ENCODE data around the gene PCDHB5. TPM values are rescaled to one million over a fixed set of nuclear protein-coding genes. Genes with fewer than 3 reads are reported as not detected.

The PCDHB5 gene
- total and polyA plus RNA-seq, 2 of the 13 experiments (the other 11 are each of a cell fraction or from before 2014, with no cell fraction given): 0.07 to 0.08 TPM

GRCh38 chr5:141094481-141095262 lies 40.3 kb upstream of the PCDHB5 start, which contains the start of gene PCDHB2 (continued):
- peak; percentile 81; the same call in 1 of the 2 replicates for TF ChIP-seq ZNF264 (CRISPR knock-in tag; IDR thresholded peaks at IDR 0.05)
- TF ChIP-seq ZNF205 (CRISPR knock-in tag; IDR thresholded peaks at IDR 0.05): peak; percentile 50; the same call in 1 of the 2 replicates
- 0 out of 2 replicates have a peak, but pooled peaks have one; percentile 33 for TF ChIP-seq SMAD3 (CRISPR knock-in tag; IDR thresholded peaks at IDR 0.05)
- 0 out of 2 replicates have a peak, but pooled peaks have one; percentile 23 for TF ChIP-seq ZBTB38 (CRISPR knock-in tag; IDR thresholded peaks at IDR 0.05)
- no peak for TF ChIP-seq KLF12 (CRISPR knock-in tag; IDR thresholded peaks at IDR 0.05; ENCODE audit: borderline replicate concordance)
- 0 out of 2 replicates have a peak, but pooled peaks have one; percentile 13 for TF ChIP-seq NR2C2 (CRISPR knock-in tag; IDR thresholded peaks at IDR 0.05; ENCODE audit: borderline replicate concordance)
- no peak for TF ChIP-seq ZNF770 (CRISPR knock-in tag; IDR thresholded peaks at IDR 0.05)
- TF ChIP-seq ZNF430 (CRISPR knock-in tag; IDR thresholded peaks at IDR 0.05): no peak
- TF ChIP-seq POLR2G (IDR thresholded peaks at IDR 0.05; ENCODE audit: low read depth, low read length): peak; percentile 81
- TF ChIP-seq ZUFSP (CRISPR knock-in tag; IDR thresholded peaks at IDR 0.05; ENCODE audit: borderline replicate concordance): no peak
- TF ChIP-seq ZNF274 (CRISPR knock-in tag; IDR thresholded peaks at IDR 0.05): 0 out of 2 replicates have a peak, but pooled peaks have one; percentile 39
- 0 out of 2 replicates have a peak, but pooled peaks have one; percentile 43 for TF ChIP-seq ZGPAT (CRISPR knock-in tag; IDR thresholded peaks at IDR 0.05)
- 0 out of 2 replicates have a peak, but pooled peaks have one; percentile 5 for TF ChIP-seq ZKSCAN1 (IDR thresholded peaks at IDR 0.05; ENCODE audit: low read length)
- 0 out of 2 replicates have a peak, but pooled peaks have one; percentile 24 for TF ChIP-seq GABPB1 (CRISPR knock-in tag; IDR thresholded peaks at IDR 0.05)
- TF ChIP-seq RAD21 (CRISPR knock-in tag; IDR thresholded peaks at IDR 0.05): peak; percentile 69
- TF ChIP-seq IRX3 (CRISPR knock-in tag; IDR thresholded peaks at IDR 0.05; ENCODE audit: borderline replicate concordance, low read depth): no peak
- TF ChIP-seq HMGXB4 (CRISPR knock-in tag; IDR thresholded peaks at IDR 0.05; ENCODE audit: borderline replicate concordance in 1 of 2, low read depth in 1 of 2): peak; percentile 92 to 97
- peak; percentile 69; the same call in 1 of the 2 replicates for TF ChIP-seq TSC22D2 (CRISPR knock-in tag; IDR thresholded peaks at IDR 0.05; ENCODE audit: borderline replicate concordance)
- TF ChIP-seq HNRNPL (IDR thresholded peaks at IDR 0.05; ENCODE audit: low read depth, low read length): no peak
- TF ChIP-seq ZNF501 (CRISPR knock-in tag; IDR thresholded peaks at IDR 0.05): peak; percentile 76
- 0 out of 2 replicates have a peak, but pooled peaks have one; percentile 11 for TF ChIP-seq PITX1 (CRISPR knock-in tag; IDR thresholded peaks at IDR 0.05)
- no peak for TF ChIP-seq CEBPG (CRISPR knock-in tag; IDR thresholded peaks at IDR 0.05)
- no peak for TF ChIP-seq MYNN (CRISPR knock-in tag; IDR thresholded peaks at IDR 0.05; ENCODE audit: low read depth)
